DND-41 (cell line): ENCODE results near the gene ABHD17A.

ENCODE experiments used
- CTCF ChIP-seq: IDR thresholded peaks from 2 replicates; pipeline ENCODE4 v1.5.1; 2012; ENCODE audit warnings: borderline replicate concordance, low read length, moderate library complexity, mild to moderate bottlenecking; ENCODE audit not compliant: poor library complexity, severe bottlenecking; ENCODE audit errors: extremely low read depth
- EZH2 ChIP-seq: IDR thresholded peaks from 3 replicates; pipeline ENCODE4 v1.6.1; 2012; ENCODE audit warnings: borderline replicate concordance, low read depth, mild to moderate bottlenecking, moderate library complexity, low read length, inconsistent platforms; ENCODE audit not compliant: severe bottlenecking

- TF ChIP-seq CTCF = no peak
- TF ChIP-seq EZH2 = no peak
Observed at GRCh38 chr19:1828279-1829238, 56.7 kb downstream of the ABHD17A start.
